ACC112 (cell line): ENCODE data around the gene SLC25A10.
"Not testable (repeated sequence)": the region's sequence is repeated elsewhere in the genome, so short reads cannot be mapped to it uniquely, and the experiment has no call there.

Experiments used
- H2AFZ ChIP-seq: fragments of 200-600 bp; sonication (generic); one replicate; pipeline ENCODE4 v1.6.0; 2017; ENCODE audit warnings: antibody characterized with exemption, low read length; ENCODE audit not compliant: unreplicated experiment
- H3K27ac ChIP-seq: fragments of 200-600 bp; sonication (generic); 2 replicates; pipeline ENCODE4 v1.5.1; 2014; ENCODE audit warnings: low read depth, mild to moderate bottlenecking, antibody characterized with exemption, low read length, moderate library complexity
- H3K27me3 ChIP-seq: fragments of 200-600 bp; sonication (generic); 2 replicates; pipeline ENCODE4 v1.6.1; 2014; ENCODE audit warnings: mild to moderate bottlenecking, antibody characterized with exemption, low read length, moderate library complexity, mixed read lengths; ENCODE audit not compliant: insufficient read depth
- H3K36me3 ChIP-seq: fragments of 200-600 bp; sonication (generic); 2 replicates; pipeline ENCODE4 v1.6.1; 2016; ENCODE audit warnings: mild to moderate bottlenecking, antibody characterized with exemption, low read length, moderate library complexity, mixed read lengths; ENCODE audit not compliant: insufficient read depth
- H3K4me1 ChIP-seq: fragments of 200-600 bp; sonication (generic); one replicate; pipeline ENCODE4 v1.6.1; 2016; ENCODE audit warnings: low read length, mixed read lengths; ENCODE audit not compliant: insufficient read depth, unreplicated experiment, control insufficient read depth
- H3K4me3 ChIP-seq: fragments of 200-600 bp; sonication (generic); 2 replicates; pipeline ENCODE4 v1.5.1; 2014; ENCODE audit warnings: mild to moderate bottlenecking, low read depth, low read length
- H3K79me2 ChIP-seq: fragments of 200-600 bp; sonication (generic); one replicate; pipeline ENCODE4 v1.6.0; 2016; ENCODE audit warnings: low read length; ENCODE audit not compliant: control insufficient read depth, unreplicated experiment, insufficient read depth

The SLC25A10 gene

DNA sequence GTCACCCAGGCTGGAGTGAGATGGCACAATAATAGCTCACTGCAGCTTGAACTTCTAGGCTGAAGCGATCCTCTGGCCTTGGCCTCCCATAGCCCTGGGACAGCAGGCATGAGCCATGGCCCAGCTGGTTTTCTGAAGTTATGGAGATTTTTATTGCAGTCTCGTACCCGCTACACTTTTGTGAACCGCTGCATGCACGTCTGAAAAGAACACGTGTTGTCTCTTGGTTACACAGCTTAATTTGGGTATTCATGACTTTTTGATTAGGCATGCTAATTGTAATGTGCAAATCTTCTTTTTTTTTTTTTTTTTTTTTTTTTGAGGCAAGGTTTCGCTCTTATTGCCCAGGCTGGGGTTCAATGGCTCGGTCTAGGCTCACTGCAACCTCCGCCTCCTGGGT, 13.4 kb downstream of the SLC25A10 start:
- Histone ChIP-seq H3K27me3 (no peaks in the 10 kb centered on the region), H3K79me2 (no peaks in the 10 kb centered on the region), H2AFZ (no peak overlapping the region), H3K27ac (no peak overlapping the region), H3K4me3 (no peak overlapping the region), H3K4me1 (peaks cover 13% of the 10 kb centered on the region), H3K36me3 (no peaks in the 10 kb centered on the region)

DNA sequence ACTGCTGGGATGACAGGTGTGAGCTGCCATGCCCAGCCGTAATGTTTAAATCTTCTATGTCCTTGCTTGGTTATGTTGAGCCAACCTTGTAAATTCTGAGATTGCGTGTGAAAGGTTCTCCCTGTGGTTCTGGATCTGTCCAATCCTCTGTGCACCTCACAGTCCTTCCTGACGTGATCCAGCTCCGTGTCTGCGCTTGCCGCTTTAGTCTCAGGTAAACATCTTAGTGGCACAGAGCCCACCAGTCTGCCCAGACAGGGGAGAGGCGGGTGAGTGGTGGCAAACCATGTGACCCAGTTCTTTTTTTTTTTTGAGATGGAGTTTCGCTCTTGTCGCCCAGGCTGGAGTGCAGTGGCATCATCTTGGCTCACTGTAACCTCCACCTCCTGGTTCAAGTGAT, 13.9 kb downstream of the SLC25A10 start:
- H3K27ac ChIP-seq, result no peak overlapping the region
- H3K79me2 ChIP-seq, result no peaks in the 10 kb centered on the region
- no peak overlapping the region for H2AFZ ChIP-seq
- no peaks in the 10 kb centered on the region for H3K36me3 ChIP-seq
- peaks cover 13% of the 10 kb centered on the region for H3K4me1 ChIP-seq
- no peak overlapping the region for H3K4me3 ChIP-seq
- no peaks in the 10 kb centered on the region for H3K27me3 ChIP-seq

DNA sequence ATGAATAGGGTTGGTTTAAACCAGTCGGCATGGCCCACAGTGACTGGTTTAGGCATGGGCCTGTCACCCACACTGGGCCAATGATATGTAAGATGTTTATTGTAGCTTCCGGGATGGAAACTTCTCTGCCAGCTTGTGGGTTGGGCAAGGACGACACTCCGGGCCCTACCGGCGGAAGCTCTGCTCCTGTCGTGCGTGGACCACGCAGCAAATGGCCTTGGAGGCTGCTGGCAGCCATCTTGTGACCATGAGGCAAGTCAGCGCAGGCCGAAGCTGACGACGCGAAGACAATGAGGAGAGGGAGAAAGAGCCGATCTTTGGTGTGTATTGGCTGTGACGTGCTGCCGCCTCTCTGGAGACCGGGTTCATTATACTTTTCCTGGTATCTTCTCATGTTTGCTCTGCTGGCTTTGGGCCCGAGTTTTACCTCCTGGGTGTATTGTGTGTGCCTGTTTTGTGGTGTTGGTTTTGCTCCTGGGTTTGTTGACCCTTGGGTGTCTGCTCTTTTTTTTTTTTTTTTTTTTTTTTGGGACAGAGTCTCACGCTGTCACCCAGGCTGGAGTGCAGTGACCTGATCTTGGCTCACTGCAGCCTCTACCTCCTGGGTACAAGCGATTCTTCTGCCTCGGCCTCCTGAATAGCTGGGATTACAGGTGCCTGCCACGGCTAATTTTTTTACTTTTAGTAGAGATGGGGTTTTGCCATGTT, 15.4 kb downstream of the SLC25A10 start:
- no peaks in the 10 kb centered on the region for H3K36me3 ChIP-seq
- no peak overlapping the region for H3K4me3 ChIP-seq
- H2AFZ ChIP-seq, result no peak overlapping the region
- no peaks in the 10 kb centered on the region for H3K79me2 ChIP-seq
- H3K4me1 ChIP-seq, result peaks cover 7% of the 10 kb centered on the region
- H3K27me3 ChIP-seq, result 0 out of 2 replicates have a peak, but pooled peaks cover under 1% of the 10 kb centered on the region
- no peak overlapping the region for H3K27ac ChIP-seq

DNA sequence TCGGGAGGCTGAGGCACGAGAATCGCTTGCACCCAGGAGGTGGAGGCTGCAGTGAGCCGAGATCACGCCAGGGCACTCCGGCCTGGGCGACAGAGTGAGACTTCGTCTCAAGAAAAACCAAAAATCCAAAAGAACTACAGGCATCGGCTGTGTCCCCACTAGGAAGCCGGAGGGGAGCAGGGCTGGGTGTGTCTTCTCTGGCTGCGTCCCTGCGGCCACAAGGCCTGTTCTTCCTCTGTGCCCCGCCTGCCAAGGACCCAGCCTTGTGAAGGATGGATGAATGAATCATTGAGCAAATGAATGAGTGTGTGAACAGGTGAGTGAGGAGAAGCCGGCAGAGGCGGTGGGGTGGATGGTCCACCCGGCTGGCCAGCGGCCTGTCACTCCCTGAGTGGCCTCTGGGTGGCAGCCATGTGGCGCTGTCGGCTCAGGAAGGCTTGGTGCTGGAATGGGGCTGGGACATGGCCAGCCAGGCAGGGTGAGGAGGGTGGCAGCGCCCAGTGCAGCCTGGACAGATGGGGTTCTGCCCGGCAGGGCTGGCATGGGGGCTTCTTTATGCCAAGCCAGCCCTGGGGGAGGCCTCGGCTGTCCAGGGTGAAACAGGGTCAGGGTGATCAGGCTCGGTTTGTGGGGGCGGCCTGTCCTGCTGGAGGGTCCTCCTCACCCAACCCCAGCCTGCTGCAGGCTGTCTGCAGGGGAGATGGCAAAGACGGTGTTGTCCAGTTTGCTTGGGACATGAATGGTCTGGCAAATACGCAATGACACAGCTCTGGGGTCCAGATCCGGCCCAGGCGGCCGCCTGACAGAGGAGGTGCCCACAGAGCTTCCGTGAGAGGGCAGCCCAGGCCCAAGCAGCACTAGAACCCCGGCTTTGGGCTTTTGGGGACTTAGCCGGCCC, 21.7 kb downstream of the SLC25A10 start:
- Histone ChIP-seq H3K27ac (no peak overlapping the region), H3K36me3 (no peaks in the 10 kb centered on the region), H3K4me3 (no peak overlapping the region), H2AFZ (no peak overlapping the region), H3K4me1 (peaks cover 9% of the 10 kb centered on the region), H3K27me3 (peaks cover 11% of the 10 kb centered on the region), H3K79me2 (no peaks in the 10 kb centered on the region)

DNA sequence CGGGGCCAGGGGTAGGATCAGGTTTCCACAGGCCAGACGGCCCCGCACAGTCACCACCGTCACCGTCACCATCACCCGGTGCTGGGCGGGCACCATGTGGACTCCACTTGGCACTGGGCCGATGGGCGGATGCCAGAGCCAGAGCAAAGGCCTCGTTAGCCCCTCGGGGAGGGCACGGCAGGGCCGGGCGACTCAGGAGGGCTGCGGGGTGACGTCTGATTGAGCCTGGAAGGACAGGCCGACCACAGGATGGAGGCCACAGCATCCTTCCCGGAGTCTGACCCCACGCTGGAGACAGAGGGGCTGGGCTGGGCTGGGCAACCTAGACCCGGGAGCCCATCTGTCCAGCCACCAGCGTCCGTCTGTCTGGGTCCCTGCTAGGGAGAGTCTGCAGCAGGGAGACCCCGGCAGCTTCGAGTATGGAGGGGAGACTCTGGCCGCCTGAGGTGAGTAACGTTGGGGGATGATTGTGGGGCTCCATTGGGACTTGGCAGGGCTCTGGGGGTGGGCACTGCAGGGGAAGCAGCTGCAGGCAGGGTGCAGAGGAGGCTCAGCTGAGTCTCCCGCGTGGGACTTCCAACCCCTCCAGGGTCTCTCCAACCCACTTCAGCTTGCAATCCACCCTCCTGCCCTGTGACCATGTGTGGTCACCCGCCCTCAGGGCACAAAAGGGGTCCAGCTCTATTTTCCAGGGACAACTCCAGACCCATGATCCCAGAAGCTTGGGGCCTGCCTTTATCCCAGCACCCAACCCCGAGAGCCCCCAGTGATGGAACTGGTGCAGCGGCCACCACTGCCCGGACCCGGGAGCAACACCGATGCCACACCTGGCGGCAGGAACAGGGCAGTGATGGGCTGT, 22.6 kb downstream of the SLC25A10 start:
- Histone ChIP-seq H2AFZ (no peak overlapping the region), H3K27ac (no peak overlapping the region; the same call in 1 of the 2 replicates), H3K36me3 (no peaks in the 10 kb centered on the region), H3K79me2 (no peaks in the 10 kb centered on the region), H3K4me3 (no peak overlapping the region), H3K4me1 (peaks cover 9% of the 10 kb centered on the region), H3K27me3 (peaks cover 11% of the 10 kb centered on the region)

DNA sequence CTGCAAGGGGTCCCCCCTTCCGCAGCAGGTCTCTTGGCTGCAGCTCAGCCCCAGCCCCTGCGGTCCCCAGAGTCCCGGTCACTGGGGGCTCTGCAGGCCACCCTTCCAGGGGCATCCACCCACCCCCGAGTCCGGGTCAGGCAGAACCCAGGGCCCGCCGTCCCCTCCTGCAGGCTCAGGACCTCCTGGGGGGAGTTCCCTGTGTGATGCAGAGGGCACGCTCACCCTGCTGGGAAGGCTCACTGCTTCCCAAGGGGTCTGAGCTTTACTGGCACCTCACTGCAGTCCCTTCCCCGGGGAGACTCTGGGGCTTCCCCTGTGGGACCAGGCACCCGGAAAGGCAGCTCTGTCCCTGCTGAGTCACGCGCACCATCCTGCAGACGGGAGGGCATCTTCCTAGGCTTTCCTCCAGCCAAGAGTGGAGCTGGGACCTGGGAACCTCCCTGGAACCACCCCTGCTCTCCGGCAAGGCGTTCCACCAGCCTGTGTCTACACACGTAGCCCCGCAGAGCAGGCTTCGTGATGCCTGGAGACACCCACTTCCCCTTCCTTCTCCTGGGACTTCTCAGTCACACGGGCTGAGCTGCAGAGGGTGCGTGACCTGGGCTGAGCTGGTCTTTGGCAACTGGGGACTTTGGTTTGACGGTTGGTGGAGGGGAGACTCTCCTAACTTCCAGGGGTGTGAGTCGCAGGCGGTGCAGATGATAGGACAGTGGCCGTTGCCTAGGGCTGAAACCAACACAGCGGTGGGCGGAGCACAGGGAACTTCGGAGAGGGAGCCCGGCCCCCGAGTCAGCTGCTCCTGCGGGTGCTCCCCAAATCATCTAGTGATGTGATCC, 23.4 kb downstream of the SLC25A10 start:
- H3K27ac ChIP-seq, result peak overlapping the region; percentile 54; the same call in 1 of the 2 replicates
- peak overlapping the region; percentile 38; the same call in 1 of the 2 replicates for H3K4me3 ChIP-seq
- H2AFZ ChIP-seq, result no peak overlapping the region
- H3K79me2 ChIP-seq, result no peaks in the 10 kb centered on the region
- H3K36me3 ChIP-seq, result no peaks in the 10 kb centered on the region
- peaks cover 11% of the 10 kb centered on the region for H3K27me3 ChIP-seq
- H3K4me1 ChIP-seq, result peaks cover 9% of the 10 kb centered on the region

DNA sequence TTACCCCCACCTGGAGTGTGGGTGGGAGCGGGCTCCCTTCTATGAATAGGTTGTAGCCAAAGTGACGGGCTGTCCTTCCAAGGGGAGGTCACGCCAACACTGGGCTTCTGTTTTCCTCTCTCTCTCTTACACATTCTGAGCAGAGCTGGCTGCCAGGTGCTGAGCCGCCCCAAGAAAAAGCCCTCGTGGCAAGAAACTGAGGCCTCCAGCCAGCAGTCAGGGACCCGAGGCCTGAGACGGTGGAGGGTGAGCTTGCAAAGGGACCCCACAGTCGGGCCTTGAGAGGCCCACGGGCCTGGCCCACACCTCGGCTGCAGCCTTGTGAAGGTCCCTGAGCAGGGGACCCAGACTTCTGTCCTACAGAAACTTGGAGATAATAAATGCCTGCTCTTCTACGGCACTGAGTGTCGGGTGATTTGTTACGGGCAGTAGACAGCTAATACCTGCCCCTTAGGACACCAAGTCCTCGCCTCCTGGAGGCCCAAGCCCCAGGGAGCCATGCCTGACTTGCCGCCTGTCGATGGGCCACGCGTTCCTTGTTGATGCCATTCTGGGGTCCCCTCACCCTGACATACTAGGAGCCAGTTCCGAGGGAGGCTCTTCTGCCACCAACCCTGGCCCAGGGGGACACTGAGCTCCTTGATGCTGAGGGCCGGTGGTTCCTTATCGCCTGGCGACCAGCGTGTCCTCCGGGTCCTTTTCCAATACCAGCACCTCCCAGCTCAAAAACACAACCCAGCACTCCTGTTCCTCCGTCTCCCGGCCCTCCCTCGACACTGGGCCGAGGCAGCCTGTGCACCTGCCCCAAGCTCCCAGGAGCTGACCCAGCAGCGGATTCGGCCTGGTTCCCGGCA, 26.1 kb downstream of the SLC25A10 start:
- Histone ChIP-seq H3K4me3 (no peak overlapping the region), H3K36me3 (no peaks in the 10 kb centered on the region), H3K79me2 (no peaks in the 10 kb centered on the region), H2AFZ (no peak overlapping the region), H3K27me3 (peaks cover 4% of the 10 kb centered on the region), H3K4me1 (peaks cover 9% of the 10 kb centered on the region), H3K27ac (no peak overlapping the region)

DNA sequence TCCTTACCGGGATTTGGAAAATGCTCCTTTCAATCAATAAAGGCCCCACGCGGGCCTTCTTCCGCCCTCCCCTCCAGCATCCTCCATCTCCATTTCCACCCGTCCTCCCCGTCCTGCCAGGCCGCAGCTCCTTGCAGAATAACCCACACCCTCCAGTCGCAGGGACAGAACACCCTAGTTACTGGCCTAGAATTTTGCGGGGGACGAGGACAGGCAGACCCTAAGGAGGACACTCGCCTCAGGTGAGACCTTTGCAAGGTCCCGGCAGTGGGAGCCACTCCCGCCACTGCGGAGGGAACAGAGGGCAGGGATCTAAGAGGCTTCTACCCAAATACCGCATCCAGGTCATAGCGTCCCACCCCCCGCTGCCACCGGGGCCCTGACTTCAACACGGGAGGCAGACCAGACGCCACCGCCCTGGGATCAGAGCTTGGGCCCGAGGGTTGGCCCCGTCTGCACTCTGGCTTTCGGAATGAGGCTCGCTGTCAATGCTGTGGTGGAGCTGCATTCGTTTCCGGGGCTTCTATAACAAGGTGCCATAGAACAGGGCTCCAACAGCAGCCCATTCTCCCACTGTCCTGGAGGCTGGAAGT, 26.8 kb downstream of the SLC25A10 start:
- Histone ChIP-seq H3K27me3 (no peaks in the 10 kb centered on the region), H3K36me3 (no peaks in the 10 kb centered on the region), H3K79me2 (no peaks in the 10 kb centered on the region)

DNA sequence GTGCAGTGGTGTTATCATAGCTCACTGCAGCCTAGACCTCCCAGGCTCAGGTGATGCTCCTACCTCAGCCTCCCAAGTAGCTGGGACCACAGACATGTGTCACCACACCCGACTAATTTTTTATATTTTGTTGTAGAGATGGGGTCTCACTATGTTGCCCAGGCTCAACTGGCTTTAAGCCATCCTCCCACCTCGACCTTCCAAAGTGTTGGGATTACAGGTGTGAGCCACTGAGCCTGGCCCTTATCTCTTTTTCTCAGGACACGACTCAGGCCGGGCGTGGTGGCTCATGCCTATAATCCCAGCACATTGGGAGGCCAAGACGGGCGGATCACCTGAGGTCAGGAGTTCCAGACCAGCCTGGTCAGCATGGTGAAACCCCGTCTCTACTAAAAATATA, 27.5 kb downstream of the SLC25A10 start:
- not testable (repeated sequence) for H3K27ac ChIP-seq, H3K4me1 ChIP-seq

More for the DNA sequence above, 26.8 kb downstream of the SLC25A10 start:
- H3K27ac ChIP-seq, result no peak overlapping the region
- peaks cover 9% of the 10 kb centered on the region for H3K4me1 ChIP-seq
- no peak overlapping the region for H2AFZ ChIP-seq
- no peak overlapping the region for H3K4me3 ChIP-seq

More for the DNA sequence above, 27.5 kb downstream of the SLC25A10 start:
- not testable (repeated sequence) for H3K4me3 ChIP-seq, H2AFZ ChIP-seq, H3K36me3 ChIP-seq, H3K79me2 ChIP-seq, H3K27me3 ChIP-seq
